ENCODE results near the gene USF2. TPM values are rescaled to one million over a fixed set of nuclear protein-coding genes. Genes with fewer than 3 reads are reported as not detected.

Gene USF2
- total RNA-seq, 4 donors from 2014 or later = 95.9 to 207 (median 140) TPM

GRCh38 chr19:35310811-35311465 lies 42.2 kb downstream of the USF2 start:
- no peaks in the 10 kb centered on the region for H3K4me1 ChIP-seq
- TF ChIP-seq POLR2A (IDR thresholded peaks at IDR 0.05) = no peak
- TF ChIP-seq POLR2AphosphoS5 (IDR thresholded peaks at IDR 0.05) = no peak
- no peak for TF ChIP-seq EP300 (IDR thresholded peaks at IDR 0.05; ENCODE audit: low read depth)
- no peak for TF ChIP-seq CTCF (IDR thresholded peaks at IDR 0.05)
- 70 to 83% methylated on average over 3 to 10 of the region's 10 CpGs for WGBS, 2 donors (ENCODE audit: low coverage in 1 of 2)
- in situ Hi-C loops (cut with MboI; ENCODE audit: low pct_ligation_motif_present in 1 of 4, low pct_unique_long_range_greater_than_20kb in 1 of 4, low sequenced_read_pairs in 3 of 4) (no loop called here), intact Hi-C loops (cut with DNase I; ENCODE audit: low total_unique reads) (no loop called here)
- DNase-seq = no peak
- H3K4me3 ChIP-seq = no peak overlapping the region
- no peaks in the 10 kb centered on the region for H3K27me3 ChIP-seq
- H3K36me3 ChIP-seq = no peaks in the 10 kb centered on the region
- no peak overlapping the region for H3K27ac ChIP-seq
- H3K9me3 ChIP-seq = no peaks in the 10 kb centered on the region

GRCh38 chr19:35311901-35312665 lies 43.3 kb downstream of the USF2 start:
- no peaks in the 10 kb centered on the region for H3K36me3 ChIP-seq
- intact Hi-C loops (cut with DNase I; ENCODE audit: low total_unique reads) (no loop called here), in situ Hi-C loops (cut with MboI; ENCODE audit: low pct_ligation_motif_present in 1 of 4, low pct_unique_long_range_greater_than_20kb in 1 of 4, low sequenced_read_pairs in 3 of 4) (no loop called here)
- H3K4me1 ChIP-seq = no peaks in the 10 kb centered on the region
- no peak overlapping the region for H3K4me3 ChIP-seq
- no peak overlapping the region for H3K27ac ChIP-seq
- no peak for DNase-seq
- WGBS, 2 donors (ENCODE audit: low coverage in 1 of 2) = 85% methylated on average over 16 of the region's 21 CpGs; no CpG with 5 or more reads in 1 of the 2 donors
- TF ChIP-seq EP300 (IDR thresholded peaks at IDR 0.05; ENCODE audit: low read depth) = no peak
- no peak for TF ChIP-seq POLR2A (IDR thresholded peaks at IDR 0.05)
- no peak for TF ChIP-seq POLR2AphosphoS5 (IDR thresholded peaks at IDR 0.05)
- TF ChIP-seq CTCF (IDR thresholded peaks at IDR 0.05) = no peak
- H3K9me3 ChIP-seq = no peaks in the 10 kb centered on the region
- H3K27me3 ChIP-seq = no peaks in the 10 kb centered on the region

- TF ChIP-seq POLR2AphosphoS5 (IDR thresholded peaks at IDR 0.05) (no peak), CTCF (IDR thresholded peaks at IDR 0.05) (no peak), EP300 (IDR thresholded peaks at IDR 0.05; ENCODE audit: low read depth) (no peak), POLR2A (IDR thresholded peaks at IDR 0.05) (no peak)
- in situ Hi-C loops (cut with MboI; ENCODE audit: low pct_ligation_motif_present in 1 of 4, low pct_unique_long_range_greater_than_20kb in 1 of 4, low sequenced_read_pairs in 3 of 4) = no loop called here
- Histone ChIP-seq H3K27ac (no peak overlapping the region), H3K27me3 (no peaks in the 10 kb centered on the region), H3K36me3 (no peaks in the 10 kb centered on the region), H3K4me3 (no peak overlapping the region), H3K4me1 (no peaks in the 10 kb centered on the region), H3K9me3 (no peaks in the 10 kb centered on the region)
- no peak for DNase-seq
- 37 to 50% methylated on average over 3 to 7 of the region's 7 CpGs for WGBS, 2 donors (ENCODE audit: low coverage in 1 of 2)
- intact Hi-C loops (cut with DNase I; ENCODE audit: low total_unique reads) = no loop called here
Measured at GRCh38 chr19:35313587-35313986, 44.8 kb downstream of the USF2 start.

- intact Hi-C loops (cut with DNase I; ENCODE audit: low total_unique reads) (no loop called here), in situ Hi-C loops (cut with MboI; ENCODE audit: low pct_ligation_motif_present in 1 of 4, low pct_unique_long_range_greater_than_20kb in 1 of 4, low sequenced_read_pairs in 3 of 4) (no loop called here)
- no peaks in the 10 kb centered on the region for H3K27me3 ChIP-seq
- TF ChIP-seq POLR2AphosphoS5 (IDR thresholded peaks at IDR 0.05) (no peak), CTCF (IDR thresholded peaks at IDR 0.05) (no peak), EP300 (IDR thresholded peaks at IDR 0.05; ENCODE audit: low read depth) (no peak), POLR2A (IDR thresholded peaks at IDR 0.05) (no peak)
- H3K4me3 ChIP-seq = no peak overlapping the region
- no peaks in the 10 kb centered on the region for H3K9me3 ChIP-seq
- no peak overlapping the region for H3K27ac ChIP-seq
- no peak for DNase-seq
- no peaks in the 10 kb centered on the region for H3K36me3 ChIP-seq
- WGBS, 2 donors (ENCODE audit: low coverage in 1 of 2) = 43 to 84% methylated on average over 1 to 8 of the region's 8 CpGs
- no peaks in the 10 kb centered on the region for H3K4me1 ChIP-seq
Measured at GRCh38 chr19:35314031-35314430, 45.3 kb downstream of the USF2 start.
